ENCODE results near the gene ABLIM1. TPM values are rescaled to one million over a fixed set of nuclear protein-coding genes. Genes with fewer than 3 reads are reported as not detected.

Gene ABLIM1
- total and polyA plus RNA-seq, 10 of the 15 experiments (the other 5 are each of a cell fraction or from before 2014, with no cell fraction given), result 14.2 to 50.5 (median 28.1) TPM

- Histone ChIP-seq H3K4me3 (no peak overlapping the region), H3K27ac (ENCODE audit: control insufficient read depth, insufficient read depth) (no peak overlapping the region), H3K4me1 (ENCODE audit: control insufficient read depth, insufficient read depth, low read length) (no peaks in the 10 kb centered on the region), H3K79me2 (ENCODE audit: control insufficient read depth, insufficient read depth, low read length) (no peaks in the 10 kb centered on the region), H2AFZ (ENCODE audit: control insufficient read depth, low read depth, low read length) (no peak overlapping the region), H3K9ac (ENCODE audit: control insufficient read depth, insufficient read depth, low read length) (no peak overlapping the region), H3K4me2 (ENCODE audit: control insufficient read depth, insufficient read depth) (no peak overlapping the region), H3K27me3 (replicated peaks in 1 of 2; ENCODE audit: control insufficient read depth in 2 of 2, insufficient read depth in 2 of 2, low read length in 1 of 2) (peaks cover 2% of the 10 kb centered on the region in 2 experiments; a peak in 1 of 4 replicates), H4K20me1 (ENCODE audit: control insufficient read depth, insufficient read depth) (no peaks in the 10 kb centered on the region), H3K36me3 (ENCODE audit: control insufficient read depth in 2 of 2, insufficient read depth in 2 of 2, low read length in 1 of 2) (no peaks in the 10 kb centered on the region), H3K9me3 (replicated peaks; ENCODE audit: control insufficient read depth, insufficient read depth, low read length) (no peaks in the 10 kb centered on the region)
- ATAC-seq (no peak), DNase-seq (ENCODE audit: low read depth, low spot score) (no peak), FAIRE-seq (no peak)
- RAD21 ChIA-PET (ENCODE audit: unreplicated experiment), result no interaction called here
- no peak for TF ChIP-seq ZNF207 (IDR thresholded peaks at IDR 0.05; ENCODE audit: borderline replicate concordance)
- TF ChIP-seq BCL3 (IDR thresholded peaks at IDR 0.05; ENCODE audit: borderline replicate concordance, insufficient read depth, low read depth, low read length, poor library complexity, severe bottlenecking), result no peak
- no peak for TF ChIP-seq HDGF (IDR thresholded peaks at IDR 0.05)
- TF ChIP-seq NFYB (IDR thresholded peaks at IDR 0.05; ENCODE audit: insufficient read depth, low read depth, low read length), result no peak
- TF ChIP-seq GATAD2B (conservative IDR thresholded peaks at IDR 0.05; ENCODE audit: low read depth), result no peak
- no peak for TF ChIP-seq IRF5 (IDR thresholded peaks at IDR 0.05; ENCODE audit: borderline replicate concordance)
- no peak for TF ChIP-seq ZNF384 (IDR thresholded peaks at IDR 0.05; ENCODE audit: borderline replicate concordance, low read depth, low read length)
- TF ChIP-seq CUX1 (IDR thresholded peaks at IDR 0.05; ENCODE audit: insufficient replicate concordance, low read depth, low read length), result no peak
- TF ChIP-seq FOXK2 (IDR thresholded peaks at IDR 0.05), result no peak
- TF ChIP-seq NFYA (IDR thresholded peaks at IDR 0.05; ENCODE audit: borderline replicate concordance, low read depth, low read length), result no peak
- no peak for TF ChIP-seq NKRF (conservative IDR thresholded peaks at IDR 0.05)
- no peak for TF ChIP-seq EZH2 (IDR thresholded peaks at IDR 0.05; ENCODE audit: borderline replicate concordance, control insufficient read depth, low read depth, low read length)
- in situ Hi-C loops (cut with MboI) (no loop called here), intact Hi-C loops (cut with micrococcal nuclease; ENCODE audit: unreplicated experiment) (no loop called here)
- WGBS (ENCODE audit: insufficient coverage, insufficient replicate concordance, low lambda C conversion rate, missing lambda C conversion rate), result 8% methylated on average over 4 of the region's 4 CpGs
- BruUV-seq (replicated peaks), result no TSS peak
- CTCF ChIA-PET, result interaction anchor here (0.7 to 1.6 kb wide), 2 partner anchors 53 to 193 kb away, joined by 3 read pairs; no protein-coding TSS in a partner anchor
- POLR2A ChIA-PET, result no interaction called here
- SMC1A ChIA-PET (ENCODE audit: uncharacterized antibody, unreplicated experiment), result no interaction called here
Observed at GRCh38 chr10:114664127-114664526, 6.1 kb upstream of the ABLIM1 start.
